ENCODE measurements around the gene UTF1. TPM values are rescaled to one million over a fixed set of nuclear protein-coding genes. Genes with fewer than 3 reads are reported as not detected.

Gene UTF1
- total RNA-seq, 4 donors from 2014 or later, result not detected

GRCh38 chr10:133249094-133249780 is 19.2 kb downstream of the UTF1 start:
- intact Hi-C loops (cut with DNase I; ENCODE audit: low total_unique reads), result no loop called here
- Histone ChIP-seq H3K9me3 (no peaks in the 10 kb centered on the region), H3K4me3 (no peak overlapping the region), H3K36me3 (no peaks in the 10 kb centered on the region), H3K4me1 (no peaks in the 10 kb centered on the region), H3K27ac (no peak overlapping the region), H3K27me3 (no peaks in the 10 kb centered on the region)
- DNase-seq, result no peak
- TF ChIP-seq CTCF (IDR thresholded peaks at IDR 0.05) (no peak), POLR2A (IDR thresholded peaks at IDR 0.05) (no peak)

- no peak overlapping the region for H3K4me3 ChIP-seq
- DNase-seq, result no peak
- no peaks in the 10 kb centered on the region for H3K36me3 ChIP-seq
- intact Hi-C loops (cut with DNase I; ENCODE audit: low total_unique reads), result no loop called here
- H3K4me1 ChIP-seq, result no peaks in the 10 kb centered on the region
- H3K27ac ChIP-seq, result no peak overlapping the region
- no peak for TF ChIP-seq CTCF (IDR thresholded peaks at IDR 0.05)
- no peak for TF ChIP-seq POLR2A (IDR thresholded peaks at IDR 0.05)
- no peaks in the 10 kb centered on the region for H3K27me3 ChIP-seq
- H3K9me3 ChIP-seq, result no peaks in the 10 kb centered on the region
Measured at GRCh38 chr10:133249975-133250754, 20.1 kb downstream of the UTF1 start.

- Histone ChIP-seq H3K36me3 (no peaks in the 10 kb centered on the region), H3K27me3 (no peaks in the 10 kb centered on the region), H3K27ac (no peak overlapping the region), H3K4me1 (no peaks in the 10 kb centered on the region), H3K4me3 (no peak overlapping the region), H3K9me3 (no peaks in the 10 kb centered on the region)
- intact Hi-C loops (cut with DNase I; ENCODE audit: low total_unique reads), result no loop called here
- no peak for DNase-seq
- no peak for TF ChIP-seq POLR2A (IDR thresholded peaks at IDR 0.05)
- TF ChIP-seq CTCF (IDR thresholded peaks at IDR 0.05), result no peak
Measured at GRCh38 chr10:133251388-133252222, 21.6 kb downstream of the UTF1 start.

GRCh38 chr10:133252223-133252552 is 22.2 kb downstream of the UTF1 start:
- Histone ChIP-seq H3K4me3 (no peak overlapping the region), H3K27me3 (no peaks in the 10 kb centered on the region), H3K4me1 (no peaks in the 10 kb centered on the region), H3K36me3 (no peaks in the 10 kb centered on the region), H3K9me3 (no peaks in the 10 kb centered on the region), H3K27ac (no peak overlapping the region)
- DNase-seq, result no peak
- TF ChIP-seq CTCF (IDR thresholded peaks at IDR 0.05) (no peak), POLR2A (IDR thresholded peaks at IDR 0.05) (no peak)
- intact Hi-C loops (cut with DNase I; ENCODE audit: low total_unique reads), result no loop called here

Data from uterus (tissue), 4 donors.